ENCODE data around the gene FAXC. TPM values are rescaled to one million over a fixed set of nuclear protein-coding genes. Genes with fewer than 3 reads are reported as not detected.

The FAXC gene
- total and polyA plus RNA-seq, 2 donors (not counting 3 experiments of a cell fraction or from before 2014, with no cell fraction given) = 3.4 to 3.6 TPM

DNA sequence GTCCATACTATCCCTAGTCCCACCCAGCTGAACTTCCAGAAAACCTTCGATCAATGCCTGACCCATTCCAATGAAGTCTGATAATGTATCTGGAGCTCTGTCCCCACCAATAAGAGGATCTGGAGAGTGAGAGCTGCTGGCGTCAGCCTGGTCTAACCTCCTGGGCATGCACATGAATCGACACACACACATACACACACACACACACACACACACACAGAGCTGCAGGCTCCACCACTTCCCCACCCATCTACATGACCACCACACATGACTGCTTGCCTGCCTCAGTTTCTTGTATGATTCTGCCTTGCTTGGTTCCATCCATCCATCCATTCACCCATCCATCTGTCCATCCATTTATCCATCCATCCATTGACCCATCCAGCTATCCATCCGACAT is 60.8 kb downstream of the FAXC start:
- no peaks in the 10 kb centered on the region for H3K4me1 ChIP-seq (ENCODE audit: control insufficient read depth, extremely low read depth, insufficient read depth, low read length)
- ChIA-PET POLR2A (no interaction called here), CTCF (interaction anchor here (1.8 kb wide), 1 partner anchor 42 kb away, joined by 4 read pairs; no protein-coding TSS in a partner anchor)
- dilution Hi-C loops (cut with MboI; ENCODE audit: extremely low pct_ligation_motif_present, low sequenced_read_pairs) (no loop called here), intact Hi-C loops (cut with micrococcal nuclease) (no loop called here)
- no peaks in the 10 kb centered on the region for H3K9me1 ChIP-seq (replicated peaks; ENCODE audit: control insufficient read depth, extremely low read depth, insufficient read depth, low read length)
- no TSS peak for BruUV-seq (replicated peaks)
- FAIRE-seq (no peak), DNase-seq (ENCODE audit: low read depth, low spot score) (no peak)
- H3K9ac ChIP-seq (replicated peaks; ENCODE audit: extremely low read depth, insufficient read depth, low read length) = no peak overlapping the region
- no peaks in the 10 kb centered on the region for H3K9me3 ChIP-seq (replicated peaks; ENCODE audit: control insufficient read depth, insufficient read depth, low read length)
- peaks cover 2% of the 10 kb centered on the region in 2 experiments for H3K27me3 ChIP-seq (ENCODE audit: control insufficient read depth in 2 of 2, insufficient read depth in 2 of 2, low read length in 2 of 2)
- H3K27ac ChIP-seq (ENCODE audit: insufficient read depth, low read depth, low read length) = no peak overlapping the region
- H2AFZ ChIP-seq (ENCODE audit: low read depth, low read length) = no peak overlapping the region
- no peaks in the 10 kb centered on the region for H3K79me2 ChIP-seq (ENCODE audit: control insufficient read depth, insufficient read depth, low read length)
- TF ChIP-seq, protein P1, sequence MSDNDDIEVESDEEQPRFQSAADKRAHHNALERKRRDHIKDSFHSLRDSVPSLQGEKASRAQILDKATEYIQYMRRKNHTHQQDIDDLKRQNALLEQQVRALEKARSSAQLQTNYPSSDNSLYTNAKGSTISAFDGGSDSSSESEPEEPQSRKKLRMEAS (IDR thresholded peaks at IDR 0.05; ENCODE audit: insufficient read depth, insufficient read length) = no peak
- TF ChIP-seq, protein P2, sequence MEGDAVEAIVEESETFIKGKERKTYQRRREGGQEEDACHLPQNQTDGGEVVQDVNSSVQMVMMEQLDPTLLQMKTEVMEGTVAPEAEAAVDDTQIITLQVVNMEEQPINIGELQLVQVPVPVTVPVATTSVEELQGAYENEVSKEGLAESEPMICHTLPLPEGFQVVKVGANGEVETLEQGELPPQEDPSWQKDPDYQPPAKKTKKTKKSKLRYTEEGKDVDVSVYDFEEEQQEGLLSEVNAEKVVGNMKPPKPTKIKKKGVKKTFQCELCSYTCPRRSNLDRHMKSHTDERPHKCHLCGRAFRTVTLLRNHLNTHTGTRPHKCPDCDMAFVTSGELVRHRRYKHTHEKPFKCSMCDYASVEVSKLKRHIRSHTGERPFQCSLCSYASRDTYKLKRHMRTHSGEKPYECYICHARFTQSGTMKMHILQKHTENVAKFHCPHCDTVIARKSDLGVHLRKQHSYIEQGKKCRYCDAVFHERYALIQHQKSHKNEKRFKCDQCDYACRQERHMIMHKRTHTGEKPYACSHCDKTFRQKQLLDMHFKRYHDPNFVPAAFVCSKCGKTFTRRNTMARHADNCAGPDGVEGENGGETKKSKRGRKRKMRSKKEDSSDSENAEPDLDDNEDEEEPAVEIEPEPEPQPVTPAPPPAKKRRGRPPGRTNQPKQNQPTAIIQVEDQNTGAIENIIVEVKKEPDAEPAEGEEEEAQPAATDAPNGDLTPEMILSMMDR (IDR thresholded peaks at IDR 0.05; ENCODE audit: extremely low read depth in 1 of 2, insufficient read depth in 1 of 2, low read depth in 1 of 2, low read length in 2 of 2) = no peak
- TF ChIP-seq GATA2 (IDR thresholded peaks at IDR 0.05; ENCODE audit: insufficient read depth, insufficient read length, low read depth, low read length) = no peak
- TF ChIP-seq EZH2 (IDR thresholded peaks at IDR 0.05; ENCODE audit: borderline replicate concordance, low read depth, low read length, severe bottlenecking) = no peak
- no peak for TF ChIP-seq POLR2A (IDR thresholded peaks at IDR 0.05; ENCODE audit: low read depth, low read length)
- no peak for TF ChIP-seq JUN (IDR thresholded peaks at IDR 0.05; ENCODE audit: borderline replicate concordance, insufficient read depth, insufficient read length, low read depth)
- no peak for TF ChIP-seq FOS (IDR thresholded peaks at IDR 0.05; ENCODE audit: borderline replicate concordance, insufficient read depth, low read length)
- TF ChIP-seq MYC (IDR thresholded peaks at IDR 0.05; ENCODE audit: low read depth, low read length) = no peak
- TF ChIP-seq POLR2AphosphoS5 (IDR thresholded peaks at IDR 0.05; ENCODE audit: insufficient read depth, low read depth, low read length) = no peak
- H3K36me3 ChIP-seq (ENCODE audit: control insufficient read depth in 2 of 2, extremely low read depth in 1 of 2, insufficient read depth in 2 of 2, low read length in 2 of 2) = no peaks in the 10 kb centered on the region
- H3K4me2 ChIP-seq (ENCODE audit: insufficient read depth, low read length) = no peak overlapping the region
- no peaks in the 10 kb centered on the region for H4K20me1 ChIP-seq (replicated peaks; ENCODE audit: control insufficient read depth, extremely low read depth, insufficient read depth, low read length)
- no peak overlapping the region for H3K4me3 ChIP-seq (replicated peaks in 1 of 3; ENCODE audit: insufficient read depth in 1 of 3, low read depth in 1 of 3, low read length in 3 of 3)

Measured in endothelial cell of umbilical vein (primary cell).